SK-N-MC (cell line): ENCODE results near the gene OCA2.
"Not testable (repeated sequence)": the region's sequence is repeated elsewhere in the genome, so short reads cannot be mapped to it uniquely, and the experiment has no call there.

Source experiments
- FOXP2 ChIP-seq: optimal IDR thresholded peaks from 2 replicates; pipeline ENCODE3; 2011; ENCODE audit warnings: mild to moderate bottlenecking, moderate library complexity; ENCODE audit not compliant: insufficient read depth; ENCODE audit errors: extremely low read length, control extremely low read depth
- POLR2AphosphoS5 ChIP-seq: IDR thresholded peaks from 2 replicates; pipeline ENCODE4 v1.6.1; 2012; ENCODE audit warnings: mild to moderate bottlenecking, low read depth, low read length, borderline replicate concordance

- not testable (repeated sequence) for TF ChIP-seq POLR2AphosphoS5, FOXP2
These were observed 38.4 kb upstream of the OCA2 start for GRCh38 chr15:28137408-28138039.
